GM19035 (cell line): Measurements from ENCODE around the gene EXD3.
"Not testable (repeated sequence)": the region's sequence is repeated elsewhere in the genome, so short reads cannot be mapped to it uniquely, and the experiment has no call there.

ENCODE experiments used
- ATAC-seq: cut with Tn5 transposase; IDR thresholded peaks from one replicate; pipeline ENCODE4 v1.9.1; 2021; ENCODE audit not compliant: unreplicated experiment

Gene EXD3

DNA sequence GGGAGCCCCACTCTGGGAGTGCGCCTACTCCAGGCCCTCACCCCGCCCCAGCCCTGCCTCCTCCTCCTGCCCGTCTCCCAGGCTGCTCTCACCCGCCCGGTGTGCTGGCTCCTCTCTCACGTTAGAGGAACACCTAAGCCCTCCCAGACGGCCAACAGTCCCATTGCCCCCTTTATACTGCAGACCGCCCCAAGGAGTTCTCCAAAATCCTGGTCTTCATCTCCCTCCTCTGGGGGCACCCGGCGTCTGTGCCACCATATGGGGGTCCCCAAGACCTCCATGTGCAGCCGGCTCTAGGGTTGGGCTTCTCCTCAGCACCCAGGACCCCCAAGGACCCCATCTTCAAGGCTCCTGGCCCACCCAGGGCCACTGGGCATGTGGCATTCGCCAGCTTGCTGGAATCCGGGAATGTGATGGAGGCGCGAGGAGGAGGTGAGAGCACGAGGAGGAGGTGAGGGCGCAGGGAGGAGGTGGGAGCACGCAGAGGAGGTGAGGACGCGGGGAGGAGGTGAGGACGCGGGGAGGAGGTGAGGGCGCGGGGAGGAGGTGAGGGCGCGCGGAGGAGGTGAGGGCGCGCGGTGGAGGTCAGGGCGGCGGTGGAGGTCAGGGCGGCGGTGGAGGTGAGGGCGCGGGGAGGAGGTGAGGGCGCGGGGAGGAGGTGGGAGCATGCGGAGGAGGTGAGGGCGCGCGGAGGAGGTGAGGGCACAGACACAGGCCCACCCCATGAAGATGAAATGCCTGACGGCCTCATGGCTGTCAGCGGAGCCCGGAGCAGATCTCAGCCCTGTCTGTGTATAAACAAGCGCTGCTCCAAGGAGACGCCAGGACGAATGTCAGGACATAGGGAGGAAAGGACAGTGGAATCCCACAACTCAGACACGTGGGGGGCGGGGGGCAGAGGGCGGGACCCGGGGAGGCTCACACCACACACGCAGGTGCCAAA, 41.2 kb downstream of the EXD3 start:
- ATAC-seq, result no peak

DNA sequence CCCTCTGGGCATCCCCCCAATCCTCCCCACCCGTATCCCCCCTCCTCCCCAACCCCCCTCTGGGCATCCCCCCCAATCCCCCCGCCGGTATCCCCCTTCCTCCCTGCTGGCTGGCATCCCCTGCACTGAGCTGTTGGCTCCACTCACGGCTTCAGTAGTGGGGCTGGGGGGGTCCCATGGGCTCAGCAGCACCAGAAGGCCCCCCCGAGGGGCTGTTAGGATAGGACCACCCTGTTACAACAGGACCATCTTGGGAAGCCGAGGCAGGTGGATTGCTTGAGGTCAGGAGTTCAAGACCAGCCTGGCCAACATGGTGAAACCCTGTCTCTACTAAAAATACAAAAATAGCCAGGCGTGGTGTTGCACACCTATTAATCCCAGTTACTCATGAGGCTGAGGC, 42.4 kb downstream of the EXD3 start:
- no peak for ATAC-seq

DNA sequence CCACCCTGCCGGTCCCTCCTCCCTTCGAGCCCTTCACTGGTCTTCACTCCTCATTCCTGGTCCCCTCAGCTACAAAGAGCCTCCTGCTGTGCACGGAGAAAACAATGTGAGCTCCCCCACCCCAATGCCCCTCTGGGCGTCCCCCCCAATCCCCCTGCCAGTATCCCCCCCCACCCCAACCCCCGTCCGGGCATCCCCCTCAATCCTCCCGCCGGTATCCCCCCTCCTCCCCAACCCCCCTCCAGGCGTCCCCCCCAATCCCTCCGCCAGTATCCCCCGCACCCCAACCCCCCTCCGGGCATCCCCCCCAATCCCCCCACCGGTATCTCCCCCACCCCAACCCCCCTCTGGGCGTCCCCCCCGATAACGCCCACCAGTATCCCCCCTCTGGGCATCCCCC, 42.8 kb downstream of the EXD3 start:
- no peak for ATAC-seq

DNA sequence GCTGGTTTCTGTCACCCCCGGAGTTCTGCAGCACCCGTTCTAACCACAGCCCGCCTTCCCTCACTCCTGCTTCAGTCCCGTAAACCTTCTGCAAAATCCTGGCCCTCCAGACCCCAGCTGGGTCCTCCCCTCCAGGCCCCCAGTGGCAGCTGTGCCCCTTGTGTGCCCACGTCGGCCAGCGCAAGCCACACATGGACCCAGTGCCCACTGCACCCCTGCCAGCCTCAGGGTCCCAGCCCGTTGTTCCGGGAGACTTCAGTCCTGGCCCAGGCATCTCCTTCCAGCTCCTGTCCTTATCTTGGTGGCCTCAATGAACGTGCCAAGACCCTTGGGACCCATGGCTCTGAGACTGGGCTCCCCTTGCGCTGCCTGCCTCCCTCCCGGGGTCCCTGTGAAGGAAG, 43.2 kb downstream of the EXD3 start:
- ATAC-seq, result no peak

DNA sequence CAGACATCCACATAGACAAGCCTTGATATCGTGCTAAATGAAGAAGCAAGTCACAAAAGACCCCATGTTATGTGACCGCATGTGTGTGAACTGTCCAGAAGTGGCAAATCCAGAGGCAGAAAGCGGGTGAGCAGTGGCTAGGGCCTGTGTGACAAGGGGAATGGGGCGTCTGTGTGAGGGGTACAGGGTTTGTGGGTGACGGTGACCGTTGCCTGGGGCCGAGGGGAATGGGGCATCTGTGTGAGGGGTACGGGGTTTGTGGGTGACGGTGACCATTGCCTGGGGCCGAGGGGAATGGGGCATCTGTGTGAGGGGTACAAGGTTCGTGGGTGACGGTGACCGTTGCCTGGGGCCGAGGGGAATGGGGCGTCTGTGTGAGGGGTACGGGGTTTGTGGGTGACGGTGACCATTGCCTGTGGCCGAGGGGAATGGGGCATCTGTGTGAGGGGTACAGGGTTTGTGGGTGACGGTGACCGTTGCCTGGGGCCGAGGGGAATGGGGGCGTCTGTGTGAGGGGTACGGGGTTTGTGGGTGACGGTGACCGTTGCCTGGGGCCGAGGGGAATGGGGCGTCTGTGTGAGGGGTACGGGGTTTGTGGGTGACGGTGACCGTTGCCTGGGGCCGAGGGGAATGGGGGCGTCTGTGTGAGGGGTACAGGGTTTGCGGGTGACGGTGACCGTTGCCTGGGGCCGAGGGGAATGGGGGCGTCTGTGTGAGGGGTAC, 44.1 kb downstream of the EXD3 start:
- not testable (repeated sequence) for ATAC-seq

DNA sequence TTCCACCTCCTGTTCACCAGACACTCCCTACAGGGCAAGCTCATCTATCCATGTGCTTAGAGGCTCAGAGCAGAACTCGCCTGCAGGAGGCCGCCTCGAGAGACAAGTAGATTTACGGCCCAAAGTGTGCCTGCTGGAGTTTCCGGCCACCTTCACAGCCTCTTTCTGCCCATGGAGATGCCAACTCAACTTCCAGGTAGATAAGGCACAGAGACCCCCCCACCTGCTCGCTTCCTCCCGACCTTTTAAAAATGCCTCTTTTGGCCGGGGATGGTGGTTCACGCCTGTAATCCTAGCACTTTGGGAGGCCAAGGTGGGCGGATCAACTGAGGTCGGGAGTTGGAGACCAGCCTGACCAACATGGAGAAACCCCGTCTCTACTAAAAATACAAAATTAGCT, 46.6 kb downstream of the EXD3 start:
- ATAC-seq, result no peak

DNA sequence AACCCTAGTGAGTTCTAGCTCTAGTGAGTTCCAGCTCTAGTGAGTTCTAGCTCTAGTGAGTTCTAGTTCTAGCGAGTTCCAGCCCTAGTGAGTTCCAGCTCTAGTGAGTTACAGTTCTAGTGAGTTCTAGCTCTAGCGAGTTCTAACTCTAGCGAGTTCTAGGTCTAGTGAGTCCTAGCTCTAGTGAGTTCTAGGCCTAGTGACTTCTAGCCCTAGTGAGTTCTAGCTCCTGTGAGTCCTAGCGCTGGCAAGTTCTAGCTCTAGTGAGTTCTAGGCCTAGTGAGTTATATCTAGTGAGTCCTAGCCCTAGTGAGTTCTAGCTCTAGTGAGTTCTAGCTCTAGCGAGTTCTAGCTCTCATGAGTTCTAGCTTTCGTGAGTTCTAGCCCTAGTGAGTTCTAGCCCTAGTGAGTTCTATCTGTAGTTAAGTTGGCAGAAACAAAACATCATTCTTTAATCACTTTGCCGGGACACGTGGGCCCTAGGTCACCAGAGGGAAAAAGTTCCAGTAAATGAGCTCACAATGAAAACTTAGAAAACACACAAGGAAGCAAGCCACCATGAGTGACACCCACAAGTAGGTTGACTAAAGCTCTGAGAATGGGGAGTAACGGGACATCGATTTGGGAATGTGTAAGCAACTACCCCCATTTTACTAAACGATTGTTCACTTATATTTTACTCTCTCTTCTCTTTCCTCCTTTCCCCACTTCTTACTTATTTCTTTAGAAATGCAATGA, 47.5 kb downstream of the EXD3 start:
- no peak for ATAC-seq

DNA sequence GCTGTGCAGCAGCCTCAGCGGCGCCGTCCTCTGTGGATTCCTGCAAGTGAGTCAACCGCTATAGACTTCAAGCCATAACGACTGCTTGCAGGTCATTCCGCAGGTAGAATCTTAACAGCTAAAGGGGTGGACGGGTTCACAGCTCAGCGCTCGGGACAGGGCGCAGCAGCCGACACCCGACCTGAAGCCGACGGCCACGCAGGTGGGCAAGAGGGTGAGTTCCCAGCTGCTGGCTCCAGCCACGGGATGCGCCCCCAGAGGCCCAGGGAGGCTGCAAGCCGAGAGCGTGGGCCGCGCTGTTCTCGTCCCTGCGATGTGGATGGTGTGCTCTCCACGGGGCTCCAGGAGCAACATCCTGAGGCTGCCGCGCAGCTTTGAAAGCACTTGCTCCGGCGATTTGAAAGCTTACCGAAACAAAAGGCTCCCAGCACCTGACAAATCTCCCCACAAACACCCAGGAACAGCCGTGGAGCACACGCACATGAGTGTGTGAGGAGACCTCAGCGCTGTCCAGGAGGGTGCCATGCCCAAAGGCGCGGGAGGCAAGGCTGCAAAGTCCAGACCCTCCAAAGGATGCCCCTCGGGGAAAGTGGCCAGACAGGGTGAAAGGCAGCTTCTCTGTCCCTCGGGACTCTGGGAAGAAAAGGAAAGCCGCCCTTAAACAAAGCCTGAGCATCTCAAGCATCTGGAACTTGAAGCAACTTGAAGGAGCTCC, 48.7 kb downstream of the EXD3 start:
- ATAC-seq, result no peak

DNA sequence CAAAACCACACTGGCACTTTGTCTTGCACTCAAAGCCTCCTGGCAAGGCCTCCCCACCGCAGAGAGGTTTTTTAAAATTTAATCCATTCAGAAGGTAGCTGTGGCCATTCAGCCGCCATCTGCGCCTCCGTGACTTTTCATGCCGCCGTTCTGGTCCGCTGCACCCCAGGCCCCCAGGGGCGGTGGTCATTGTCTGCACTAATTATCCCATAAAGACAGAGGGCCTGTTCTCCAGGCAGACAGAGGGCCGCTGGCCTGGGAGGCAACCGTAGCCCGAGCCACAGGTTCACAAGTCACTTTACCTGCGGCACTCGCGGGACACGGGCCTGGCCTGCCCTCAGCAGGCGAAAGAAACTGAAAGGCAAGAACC, 49.4 kb downstream of the EXD3 start:
- ATAC-seq, result no peak

DNA sequence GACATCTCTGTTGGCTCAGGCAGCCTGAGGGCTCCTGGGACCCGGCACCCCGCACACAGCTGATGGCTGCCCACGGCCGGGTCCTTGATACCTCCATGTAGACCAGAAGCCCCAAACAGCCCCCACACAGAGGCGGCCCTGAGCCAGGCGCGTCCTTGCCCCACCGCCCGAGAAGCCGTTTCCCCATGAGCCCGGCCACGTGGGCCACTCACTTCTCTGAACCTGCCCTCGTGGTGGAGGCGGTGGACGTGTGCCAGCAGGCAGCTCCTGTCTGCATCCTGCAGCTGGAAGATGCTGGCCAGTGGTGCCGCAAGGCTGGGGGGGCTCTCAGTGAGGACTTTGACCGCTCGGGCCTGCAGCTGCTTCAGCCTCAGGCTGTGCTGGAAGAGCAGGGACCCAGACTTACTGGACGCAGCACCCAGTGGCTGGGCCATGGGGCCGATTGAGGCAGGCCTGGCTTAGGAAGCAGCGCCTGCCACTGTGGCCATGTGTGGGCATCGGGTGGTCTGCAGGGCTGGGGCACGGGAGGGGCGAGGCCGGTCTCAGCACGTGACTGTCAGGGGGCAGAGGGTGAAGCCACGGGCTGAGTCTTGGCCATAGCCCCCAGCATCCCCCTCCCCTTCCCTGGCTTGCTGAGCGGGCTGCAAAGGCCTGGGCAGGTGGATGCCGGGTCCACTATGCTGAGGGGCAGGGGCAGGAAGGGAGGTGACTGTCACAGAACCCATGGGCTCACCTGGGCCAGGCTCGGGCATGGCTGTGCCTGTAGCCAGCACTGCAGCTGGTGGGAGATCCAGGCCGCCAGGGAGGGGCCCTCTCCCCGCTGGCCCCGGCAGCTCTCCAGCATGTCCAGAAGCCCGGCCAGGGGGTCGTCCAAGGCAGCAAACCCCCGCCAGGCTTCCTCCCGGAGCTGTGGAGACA, 50.0 kb downstream of the EXD3 start:
- no peak for ATAC-seq

DNA sequence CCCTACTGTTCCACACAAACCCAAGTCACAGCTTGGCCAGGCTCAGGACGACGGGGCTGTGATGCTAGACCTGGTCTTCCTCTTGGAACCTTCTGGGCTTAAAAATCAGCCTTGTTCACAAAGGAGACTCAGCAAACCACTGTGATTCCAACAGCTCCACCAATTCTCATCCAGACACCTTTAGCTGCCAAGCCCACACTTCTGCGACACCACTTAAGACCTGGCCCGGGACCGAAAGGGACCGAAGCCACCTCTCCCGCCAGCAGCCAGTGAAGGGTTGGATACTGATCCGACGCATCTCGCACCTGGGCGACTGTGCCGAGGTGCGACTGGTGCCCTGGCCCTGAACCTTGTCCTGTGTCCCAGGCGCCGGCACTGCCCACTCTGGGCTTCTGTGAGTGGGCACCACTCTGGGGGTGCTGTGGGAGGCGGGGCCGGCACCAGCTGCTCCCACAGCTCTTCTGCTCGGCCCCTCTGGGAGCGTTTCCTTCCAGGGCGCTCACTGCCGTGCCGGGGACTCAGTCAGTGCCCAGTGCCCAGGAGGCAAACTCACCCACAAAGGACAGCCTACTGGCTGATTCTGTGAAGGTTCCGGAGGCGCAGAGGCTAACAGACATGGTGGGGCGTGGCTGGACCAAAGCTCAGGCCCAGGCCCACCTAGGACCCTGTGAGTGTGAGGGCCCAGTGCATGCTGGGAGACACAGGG, 50.9 kb downstream of the EXD3 start:
- ATAC-seq, result no peak

DNA sequence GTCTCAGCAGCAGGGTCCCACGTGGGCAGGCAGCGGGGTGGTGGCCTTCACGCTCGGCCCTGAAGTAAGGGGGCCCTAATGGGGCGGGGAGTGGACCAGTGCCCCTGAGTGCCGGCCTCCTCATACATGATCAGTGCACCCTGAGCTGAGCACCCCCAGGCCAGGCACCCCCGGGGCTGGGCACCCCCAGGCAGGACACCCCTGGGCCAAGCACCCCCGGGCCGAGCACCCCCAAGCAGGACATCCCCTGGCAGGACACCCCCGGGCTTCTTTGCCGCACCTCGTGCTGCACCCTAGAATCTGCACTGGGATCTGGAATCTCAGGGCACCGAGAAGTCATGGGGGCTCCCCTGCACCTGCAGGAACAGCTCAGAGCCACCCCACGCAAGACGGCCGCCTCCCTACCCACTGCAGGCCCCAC, 51.4 kb downstream of the EXD3 start:
- ATAC-seq, result no peak

DNA sequence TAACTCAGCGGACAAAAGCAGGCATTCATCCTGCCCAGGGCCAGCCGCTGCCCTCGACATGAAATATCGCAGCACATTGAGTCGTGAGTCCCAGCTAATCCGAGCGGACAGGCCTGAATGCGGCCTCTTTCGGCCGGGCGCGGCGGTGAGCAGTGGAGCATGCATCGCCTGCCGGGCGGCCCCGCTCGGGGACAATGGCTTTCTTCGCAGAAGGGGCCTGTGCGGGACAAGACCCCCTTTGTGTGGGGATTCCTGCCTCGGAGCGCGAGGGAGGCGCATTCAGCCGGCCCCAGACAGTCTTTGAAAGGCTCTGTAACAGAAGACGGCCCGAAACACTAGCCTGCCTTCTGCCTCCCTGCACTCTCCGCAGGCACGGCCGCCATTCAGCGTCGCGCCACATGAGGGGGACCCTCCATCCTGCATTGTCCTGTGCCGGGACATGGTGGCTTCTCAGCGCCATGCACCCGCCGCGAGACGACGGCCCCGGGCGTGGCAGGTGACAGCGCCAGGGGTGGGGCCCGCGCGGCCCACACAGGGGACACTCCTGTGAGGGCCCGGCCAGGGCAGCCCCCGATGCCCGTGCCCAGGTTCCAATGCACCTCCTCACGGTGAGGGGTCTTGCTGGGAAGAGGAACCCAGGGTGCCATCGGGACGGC, 52.0 kb downstream of the EXD3 start:
- no peak for ATAC-seq

DNA sequence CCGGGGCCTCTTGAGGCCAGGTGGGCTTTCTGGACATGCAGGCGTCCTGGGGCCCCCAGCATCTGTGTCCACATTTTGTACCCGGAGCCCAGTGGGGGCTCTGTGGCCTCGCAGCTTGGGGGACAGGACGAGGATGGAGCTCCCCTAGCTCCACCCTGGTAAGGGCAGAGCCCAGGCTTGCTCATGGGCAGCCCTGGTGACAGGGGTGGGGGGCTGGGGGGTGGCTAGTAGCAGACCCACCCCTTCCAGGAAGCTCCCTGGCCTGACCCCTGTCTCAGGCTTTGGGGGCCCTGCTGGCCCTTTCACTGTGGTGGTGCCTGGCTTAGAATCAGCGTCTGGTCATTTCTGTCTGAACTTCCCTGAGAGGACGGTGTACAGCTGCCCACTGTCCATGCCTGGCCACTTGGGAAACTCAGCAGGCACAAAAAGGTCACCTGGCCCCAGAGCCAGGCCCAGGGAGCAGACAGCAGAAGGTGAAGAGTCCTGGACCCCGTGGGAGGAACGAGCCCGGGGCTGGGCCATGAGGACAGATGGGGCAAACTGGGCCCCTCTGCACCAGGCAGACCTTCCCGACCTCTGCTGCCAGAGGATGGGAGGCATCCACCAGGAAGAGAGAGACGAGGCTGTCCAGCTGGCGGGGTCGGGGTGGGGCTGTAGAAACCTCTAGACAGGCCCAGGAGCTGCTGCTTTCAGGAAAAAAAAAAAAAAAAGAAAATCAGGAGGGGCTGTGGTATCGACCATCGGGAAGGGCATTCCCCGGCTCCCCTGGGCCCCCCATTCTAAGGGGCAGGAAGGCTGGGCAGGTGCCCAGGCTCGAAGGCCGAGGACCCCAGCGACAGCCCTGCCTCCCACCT, 52.8 kb downstream of the EXD3 start:
- no peak for ATAC-seq

DNA sequence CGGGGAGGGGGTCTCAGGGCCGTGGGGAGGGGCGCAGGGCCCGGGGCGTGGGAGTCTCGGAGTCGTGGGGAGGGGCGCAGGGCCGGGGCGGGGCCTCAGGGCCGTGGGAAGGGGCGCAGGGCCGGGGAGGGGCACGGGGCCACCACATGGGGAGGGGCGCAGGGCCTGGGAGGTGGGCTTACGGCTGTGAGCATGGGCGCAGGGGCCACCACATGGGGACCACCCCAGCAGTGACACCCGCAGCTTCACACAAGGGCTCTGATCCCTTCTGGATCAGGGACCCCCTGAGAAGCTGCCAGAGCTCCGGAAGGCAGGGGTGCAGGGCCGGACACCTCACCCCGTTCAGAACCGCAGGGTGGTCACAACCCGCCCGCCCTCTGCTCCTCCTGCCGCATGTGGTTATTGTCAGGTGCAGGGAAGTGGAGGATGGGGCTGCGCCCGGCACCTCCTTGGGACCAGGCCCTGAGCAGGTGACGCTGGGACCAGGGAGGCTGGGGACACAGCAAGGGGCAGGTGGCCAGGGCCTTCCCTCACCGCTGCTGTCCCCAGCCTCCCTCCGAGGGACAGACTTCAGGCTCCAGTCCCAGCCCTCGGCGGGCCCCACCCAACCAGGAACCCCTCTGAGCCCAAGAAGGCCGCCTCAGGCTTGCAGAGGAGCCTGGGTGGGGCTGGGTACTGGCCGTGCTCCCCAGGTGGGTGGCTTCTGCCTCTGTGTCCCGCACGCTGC, 53.7 kb downstream of the EXD3 start:
- no peak for ATAC-seq

DNA sequence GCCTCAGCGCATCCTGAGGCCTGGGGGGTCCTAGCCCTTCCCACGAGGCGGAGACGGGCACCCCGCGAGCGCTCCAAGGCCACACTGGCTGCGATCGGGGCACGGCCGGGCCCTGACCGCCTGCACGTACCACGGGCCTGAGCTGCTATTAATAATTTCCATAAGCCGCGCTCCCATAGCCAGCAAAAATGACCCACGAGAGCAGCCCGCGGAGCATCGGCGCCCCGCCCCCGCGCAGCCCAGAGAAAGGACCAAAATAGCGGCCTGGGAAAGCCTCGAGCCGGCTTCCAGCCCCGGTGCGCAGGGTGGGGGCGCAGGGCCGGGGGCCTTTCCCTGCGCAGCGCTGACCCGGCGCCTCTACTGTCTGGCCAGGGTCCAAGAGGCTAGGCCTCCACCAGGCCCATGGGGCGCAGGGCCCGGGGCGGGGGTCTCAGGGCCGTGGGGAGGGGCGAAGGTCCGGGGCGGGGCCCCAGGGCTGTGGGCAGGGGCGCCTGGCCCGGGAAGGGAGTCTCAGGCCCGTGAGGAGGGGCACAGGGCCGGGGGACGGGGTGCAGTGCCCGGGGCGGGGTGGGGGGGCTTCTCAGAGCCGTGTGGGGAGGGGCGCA, 54.4 kb downstream of the EXD3 start:
- ATAC-seq, result no peak
